Hepatocyte (in vitro differentiated cells): Measurements from ENCODE around the gene NDUFS6.

Source experiments
- EZH2 ChIP-seq: fragments of 200-600 bp; sonication (generic); IDR thresholded peaks from 2 replicates; pipeline ENCODE4 v1.6.1; 2016; ENCODE audit warnings: antibody characterized with exemption, mild to moderate bottlenecking, borderline replicate concordance
- EZH2phosphoT487 ChIP-seq: fragments of 200-600 bp; sonication (generic); IDR thresholded peaks from one replicate; pipeline ENCODE4 v1.6.1; 2018; ENCODE audit warnings: antibody characterized with exemption, mild to moderate bottlenecking, low read depth, moderate library complexity; ENCODE audit not compliant: unreplicated experiment, severe bottlenecking
- TF ChIP-seq, protein P1 (sequence below): fragments of 200-600 bp; sonication (generic); IDR thresholded peaks from 2 replicates; pipeline ENCODE4 v1.5.1; 2016; ENCODE audit warnings: antibody characterized with exemption, mild to moderate bottlenecking; ENCODE audit not compliant: poor library complexity

DNA sequence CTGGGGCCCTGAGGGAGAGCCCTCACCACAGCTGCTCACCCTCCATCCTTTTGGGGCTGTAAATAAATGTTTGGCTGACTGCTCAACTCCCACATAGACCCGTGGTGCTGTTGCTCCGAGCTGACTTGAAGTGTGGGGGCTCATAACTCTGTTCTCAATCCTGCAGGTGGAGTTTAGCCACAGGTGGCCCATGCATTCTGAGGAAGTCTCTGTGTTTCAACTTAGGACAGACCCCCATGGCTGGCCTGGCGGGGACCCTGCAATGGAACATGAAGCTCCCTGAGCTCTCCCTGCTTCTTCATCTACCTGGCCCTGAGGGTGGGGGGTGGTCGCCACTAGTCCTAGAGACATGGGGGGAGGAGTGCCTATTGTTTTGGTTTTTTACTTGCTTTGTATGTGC is 19.7 kb downstream of the NDUFS6 start:
- TF ChIP-seq, protein P1, sequence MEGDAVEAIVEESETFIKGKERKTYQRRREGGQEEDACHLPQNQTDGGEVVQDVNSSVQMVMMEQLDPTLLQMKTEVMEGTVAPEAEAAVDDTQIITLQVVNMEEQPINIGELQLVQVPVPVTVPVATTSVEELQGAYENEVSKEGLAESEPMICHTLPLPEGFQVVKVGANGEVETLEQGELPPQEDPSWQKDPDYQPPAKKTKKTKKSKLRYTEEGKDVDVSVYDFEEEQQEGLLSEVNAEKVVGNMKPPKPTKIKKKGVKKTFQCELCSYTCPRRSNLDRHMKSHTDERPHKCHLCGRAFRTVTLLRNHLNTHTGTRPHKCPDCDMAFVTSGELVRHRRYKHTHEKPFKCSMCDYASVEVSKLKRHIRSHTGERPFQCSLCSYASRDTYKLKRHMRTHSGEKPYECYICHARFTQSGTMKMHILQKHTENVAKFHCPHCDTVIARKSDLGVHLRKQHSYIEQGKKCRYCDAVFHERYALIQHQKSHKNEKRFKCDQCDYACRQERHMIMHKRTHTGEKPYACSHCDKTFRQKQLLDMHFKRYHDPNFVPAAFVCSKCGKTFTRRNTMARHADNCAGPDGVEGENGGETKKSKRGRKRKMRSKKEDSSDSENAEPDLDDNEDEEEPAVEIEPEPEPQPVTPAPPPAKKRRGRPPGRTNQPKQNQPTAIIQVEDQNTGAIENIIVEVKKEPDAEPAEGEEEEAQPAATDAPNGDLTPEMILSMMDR: no peak
- TF ChIP-seq EZH2 (no peak), EZH2phosphoT487 (no peak)
